Skeletal muscle cell (primary cell): Measurements from ENCODE around the gene MRS2.

Experiments
- DNase-seq: peaks from one replicate; pipeline ENCODE4 v3.0.0-alpha.2; 2010; ENCODE audit warnings: low read depth
- H3K4me3 ChIP-seq: 2 replicates; pipeline ENCODE4 v1.5.1; 2011; ENCODE audit warnings: low read depth, mild to moderate bottlenecking, control low read depth, low read length, moderate library complexity

MRS2 gene

GRCh38 chr6:24425091-24425490, 22.4 kb downstream of the MRS2 start:
- H3K4me3 ChIP-seq: no peak overlapping the region
- no peak for DNase-seq

GRCh38 chr6:24426729-24427446, 24.2 kb downstream of the MRS2 start:
- DNase-seq: no peak
- no peak overlapping the region for H3K4me3 ChIP-seq

- no peak for DNase-seq
- no peak overlapping the region for H3K4me3 ChIP-seq
Measured at GRCh38 chr6:24428615-24429014, 25.9 kb downstream of the MRS2 start.

- no peak overlapping the region for H3K4me3 ChIP-seq
- DNase-seq: no peak
Measured at GRCh38 chr6:24429146-24429545, 26.4 kb downstream of the MRS2 start.

- no peak overlapping the region for H3K4me3 ChIP-seq
- DNase-seq: no peak
Measured at GRCh38 chr6:24430086-24430485, 27.4 kb downstream of the MRS2 start.

GRCh38 chr6:24431045-24431451, 28.3 kb downstream of the MRS2 start:
- no peak for DNase-seq
- H3K4me3 ChIP-seq: no peak overlapping the region

- DNase-seq: no peak
Measured at GRCh38 chr6:24432611-24433010, 29.9 kb downstream of the MRS2 start.

GRCh38 chr6:24436979-24437378, 34.2 kb downstream of the MRS2 start:
- no peak for DNase-seq
- H3K4me3 ChIP-seq: no peak overlapping the region

More at GRCh38 chr6:24432611-24433010, 29.9 kb downstream of the MRS2 start:
- no peak overlapping the region for H3K4me3 ChIP-seq

GRCh38 chr6:24439858-24440539, 37.3 kb downstream of the MRS2 start:
- H3K4me3 ChIP-seq: no peak overlapping the region
- no peak for DNase-seq

- no peak for DNase-seq
- H3K4me3 ChIP-seq: no peak overlapping the region
Measured at GRCh38 chr6:24440897-24441598, 38.3 kb downstream of the MRS2 start.

- no peak overlapping the region for H3K4me3 ChIP-seq
- no peak for DNase-seq
Measured at GRCh38 chr6:24441599-24441904, 38.8 kb downstream of the MRS2 start.

- no peak for DNase-seq
- no peak overlapping the region for H3K4me3 ChIP-seq
Measured at GRCh38 chr6:24444588-24444987, 41.9 kb downstream of the MRS2 start.

GRCh38 chr6:24445704-24446103, 43.0 kb downstream of the MRS2 start:
- DNase-seq: no peak
- H3K4me3 ChIP-seq: no peak overlapping the region

GRCh38 chr6:24446670-24447069, 43.9 kb downstream of the MRS2 start:
- DNase-seq: no peak
- H3K4me3 ChIP-seq: no peak overlapping the region

GRCh38 chr6:24448396-24448795, 45.7 kb downstream of the MRS2 start:
- H3K4me3 ChIP-seq: no peak overlapping the region
- DNase-seq: no peak

GRCh38 chr6:24448828-24449525, 46.2 kb downstream of the MRS2 start:
- H3K4me3 ChIP-seq: no peak overlapping the region

GRCh38 chr6:24451581-24452388, 49.0 kb downstream of the MRS2 start:
- H3K4me3 ChIP-seq: no peak overlapping the region
- no peak for DNase-seq

More at GRCh38 chr6:24448828-24449525, 46.2 kb downstream of the MRS2 start:
- no peak for DNase-seq

GRCh38 chr6:24453921-24454320, 51.2 kb downstream of the MRS2 start:
- no peak overlapping the region for H3K4me3 ChIP-seq
- no peak for DNase-seq

- no peak for DNase-seq
- no peak overlapping the region for H3K4me3 ChIP-seq
Measured at GRCh38 chr6:24454452-24454851, 51.7 kb downstream of the MRS2 start.
